Left kidney (tissue), 2 donors: ENCODE measurements around the gene ZNF581. TPM values are rescaled to one million over a fixed set of nuclear protein-coding genes. Genes with fewer than 3 reads are reported as not detected.

ENCODE experiments used
- DNase-seq: peaks from one replicate; pipeline ENCODE4 v3.0.0-alpha.2; 2013
- polyA plus RNA-seq: library from polyadenylated mRNA; unstranded; fragments of 120-200 nt; gene quantifications from one replicate; pipeline ENCODE4 v1.2.1, GENCODE V29; 2013; ENCODE audit not compliant: insufficient read length

ZNF581 gene
- polyA plus RNA-seq, 1 donor, result 20.7 TPM

DNA sequence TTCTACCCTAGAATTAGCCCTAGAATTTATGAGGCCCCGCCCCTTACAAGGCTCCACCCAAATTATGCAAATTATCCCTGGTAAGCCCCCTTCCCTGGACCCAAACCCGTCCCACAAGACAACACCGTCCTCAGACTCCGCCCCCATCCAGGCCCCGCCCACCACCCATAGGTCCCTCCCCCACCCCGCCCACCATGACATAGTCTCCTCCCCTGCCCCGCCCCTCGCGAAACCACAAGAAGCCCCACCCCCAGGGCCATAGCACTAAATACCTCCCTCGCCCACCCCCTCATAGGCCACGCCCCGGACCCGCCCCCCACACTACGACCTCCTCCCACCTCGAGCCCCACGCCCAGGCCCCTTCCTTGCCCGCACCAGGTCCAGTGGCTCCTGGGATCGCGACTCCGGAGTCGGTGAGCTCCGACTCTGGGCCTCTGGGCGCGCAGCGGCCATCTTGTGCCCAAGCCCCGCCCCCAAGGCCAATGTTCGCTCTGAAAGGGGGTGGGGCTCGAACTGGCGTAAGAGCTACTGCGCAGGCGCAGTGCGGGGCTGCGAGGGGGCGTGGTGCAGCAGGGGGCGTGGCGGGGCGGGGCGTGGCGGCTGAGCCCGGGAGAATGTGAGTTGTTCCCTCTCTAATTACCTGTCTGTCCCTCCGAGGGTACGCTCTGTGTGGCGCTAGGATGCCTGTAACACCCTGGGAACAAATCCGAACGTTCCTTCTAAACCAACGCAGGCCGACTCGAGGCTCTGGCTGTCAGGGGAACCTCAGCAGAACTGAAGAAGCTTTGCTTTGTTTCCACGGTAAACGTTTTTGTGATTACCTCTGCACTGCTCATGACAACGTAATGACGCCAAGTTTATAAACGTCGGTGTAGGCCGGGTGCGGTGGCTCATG lies 19.1 kb upstream of the ZNF581 start, which contains the start of gene ZNF784:
TSS of gene ZNF784 (minus strand) at position 458 of the 895 bp plus-strand sequence. CDS start at position 453, 5 bp downstream.
- peak; percentile 93 for DNase-seq

- DNase-seq, result no peak
These were observed 18.5 kb upstream of the ZNF581 start for GRCh38 chr19:55625004-55625326.

- DNase-seq, result no peak
These were observed 17.1 kb upstream of the ZNF581 start for GRCh38 chr19:55626350-55626749.

DNA sequence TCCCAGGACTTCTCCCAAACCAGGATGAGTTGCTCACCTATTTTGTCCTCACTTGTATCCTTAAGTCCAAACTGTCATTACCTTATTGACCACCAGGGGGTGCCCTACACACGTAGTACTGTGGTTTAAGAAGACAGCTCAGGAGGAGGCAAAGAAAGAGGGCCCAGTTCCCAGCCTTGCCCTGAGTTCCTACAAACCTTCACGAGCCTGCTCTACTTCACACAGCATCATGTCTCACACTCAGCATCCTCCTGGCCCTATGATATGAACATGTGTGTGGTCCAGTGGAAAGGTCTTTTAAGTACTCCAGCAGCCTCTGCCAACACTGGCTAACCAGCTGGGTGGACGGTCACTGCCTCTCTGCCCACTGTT lies 11.0 kb upstream of the ZNF581 start:
- peak; percentile 93 for DNase-seq

GRCh38 chr19:55633861-55634260 lies 9.6 kb upstream of the ZNF581 start:
- no peak for DNase-seq

GRCh38 chr19:55635334-55635717 lies 8.1 kb upstream of the ZNF581 start:
- no peak for DNase-seq

GRCh38 chr19:55635856-55636440 lies 7.5 kb upstream of the ZNF581 start:
- DNase-seq, result no peak

DNA sequence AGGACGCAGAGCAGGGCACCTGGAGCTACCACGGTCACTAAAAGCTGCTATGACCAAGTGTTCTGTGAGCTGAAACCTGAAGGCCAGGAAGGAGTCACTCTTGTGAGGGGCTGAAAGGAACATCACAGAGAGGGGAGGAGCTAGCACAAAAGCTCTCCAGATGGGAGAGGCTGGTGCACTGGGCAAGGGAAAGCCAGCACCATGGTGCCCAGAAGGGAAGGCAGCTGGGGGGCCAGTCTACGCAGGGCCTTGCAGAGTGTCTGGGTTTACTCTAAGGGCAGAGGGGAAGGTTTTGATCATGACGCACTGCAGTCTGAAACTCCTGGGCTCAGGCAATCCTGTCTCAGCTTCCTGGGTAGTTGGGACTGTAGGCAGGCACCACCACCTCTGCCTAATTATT lies 6.7 kb upstream of the ZNF581 start:
- DNase-seq, result no peak

DNA sequence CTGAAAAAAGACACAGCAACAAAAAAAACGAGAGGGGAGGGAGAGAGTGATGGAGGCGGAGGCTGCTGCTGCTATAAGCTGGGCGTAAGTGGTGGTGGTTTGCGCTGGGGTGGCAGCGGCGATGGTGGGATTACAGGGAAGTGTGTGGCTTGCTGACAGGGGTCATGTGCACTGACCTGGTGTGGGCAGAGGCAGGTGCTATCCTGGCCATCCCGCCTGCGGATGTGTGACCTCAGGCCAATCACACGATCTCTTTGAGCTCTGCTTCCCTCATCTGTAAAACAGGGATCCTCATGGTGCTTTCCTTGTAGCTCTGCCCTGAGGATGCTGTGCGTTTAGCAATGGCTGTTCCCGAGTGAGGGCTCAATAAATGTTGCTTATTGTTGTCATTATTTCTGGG lies 5.9 kb upstream of the ZNF581 start:
- DNase-seq, result no peak

GRCh38 chr19:55638864-55639359 lies 4.5 kb upstream of the ZNF581 start:
- DNase-seq, result no peak

DNA sequence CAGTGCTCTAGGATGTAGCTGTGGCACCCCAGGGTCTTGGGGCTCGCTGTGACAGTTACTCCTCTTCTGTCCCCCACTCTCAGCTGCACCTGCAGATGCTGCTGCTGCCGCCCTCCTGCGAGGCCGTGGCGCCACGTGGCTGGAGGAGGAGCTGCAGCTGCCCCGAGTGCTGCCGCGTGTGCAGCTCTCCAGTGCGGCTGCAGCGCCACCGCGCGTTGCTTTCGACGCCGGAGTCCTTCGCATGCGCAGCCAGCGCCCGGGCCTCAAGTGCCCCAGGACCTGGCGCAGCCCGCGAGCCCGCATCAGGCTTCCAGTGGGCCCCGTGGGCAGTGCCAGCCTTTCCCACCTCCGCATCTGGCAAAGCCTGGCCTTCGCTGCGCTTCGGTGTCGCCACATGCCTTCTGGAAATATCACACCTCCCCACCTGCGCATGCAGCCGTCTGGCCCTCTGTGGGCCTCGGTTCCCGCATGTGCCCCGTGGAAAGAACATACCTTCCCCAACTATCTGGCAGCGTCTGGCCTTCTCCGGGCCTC lies 3.3 kb upstream of the ZNF581 start:
- DNase-seq, result no peak

DNA sequence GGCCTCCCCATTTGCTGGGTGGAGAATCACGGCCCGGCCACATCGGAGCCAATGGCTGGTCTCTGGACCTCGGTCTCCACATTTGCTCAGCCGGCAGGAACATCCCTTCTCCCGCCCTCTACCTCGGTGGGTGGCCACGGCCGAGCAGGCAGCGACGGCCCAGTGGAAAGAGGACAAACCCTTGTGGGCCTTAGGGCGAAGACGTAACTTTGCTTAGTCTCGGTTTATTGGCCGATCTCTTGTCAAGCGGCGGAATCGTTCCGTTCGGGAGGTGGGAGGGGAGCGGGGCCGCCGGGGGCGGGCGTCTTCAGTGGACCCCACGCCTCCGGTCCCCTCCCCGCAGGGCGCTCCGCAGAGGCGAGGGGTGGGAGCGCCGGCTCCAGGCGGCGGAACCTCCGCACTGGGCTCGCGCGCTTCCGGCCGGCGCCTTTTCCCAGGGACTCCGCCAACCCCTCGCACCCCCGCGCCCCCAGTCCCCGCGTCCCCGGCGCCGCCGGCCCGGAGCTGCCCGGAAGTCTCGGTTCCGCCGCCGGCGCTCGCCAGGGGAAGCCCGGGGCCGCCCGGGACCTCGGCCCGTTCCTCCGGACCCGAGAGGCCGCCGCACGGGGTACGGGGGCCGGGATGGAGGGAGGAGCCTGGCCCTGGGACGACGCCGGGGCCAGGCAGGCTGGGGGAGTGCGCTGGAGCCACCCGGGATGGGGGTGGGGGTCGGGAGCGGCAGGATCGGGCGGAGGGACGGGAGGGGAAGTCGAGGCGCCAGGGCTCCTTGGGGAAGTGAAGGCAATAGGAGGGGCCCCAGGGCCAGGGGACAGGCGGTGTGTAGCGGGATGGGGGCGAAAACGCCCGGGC lies 2.6 kb upstream of the ZNF581 start, which contains the start of gene ZNF580:
TSS of gene ZNF580 (plus strand) at position 426 of the 849 bp plus-strand sequence. CDS start 1,507 bp downstream, outside the sequence.
- DNase-seq, result peak; percentile 59

DNA sequence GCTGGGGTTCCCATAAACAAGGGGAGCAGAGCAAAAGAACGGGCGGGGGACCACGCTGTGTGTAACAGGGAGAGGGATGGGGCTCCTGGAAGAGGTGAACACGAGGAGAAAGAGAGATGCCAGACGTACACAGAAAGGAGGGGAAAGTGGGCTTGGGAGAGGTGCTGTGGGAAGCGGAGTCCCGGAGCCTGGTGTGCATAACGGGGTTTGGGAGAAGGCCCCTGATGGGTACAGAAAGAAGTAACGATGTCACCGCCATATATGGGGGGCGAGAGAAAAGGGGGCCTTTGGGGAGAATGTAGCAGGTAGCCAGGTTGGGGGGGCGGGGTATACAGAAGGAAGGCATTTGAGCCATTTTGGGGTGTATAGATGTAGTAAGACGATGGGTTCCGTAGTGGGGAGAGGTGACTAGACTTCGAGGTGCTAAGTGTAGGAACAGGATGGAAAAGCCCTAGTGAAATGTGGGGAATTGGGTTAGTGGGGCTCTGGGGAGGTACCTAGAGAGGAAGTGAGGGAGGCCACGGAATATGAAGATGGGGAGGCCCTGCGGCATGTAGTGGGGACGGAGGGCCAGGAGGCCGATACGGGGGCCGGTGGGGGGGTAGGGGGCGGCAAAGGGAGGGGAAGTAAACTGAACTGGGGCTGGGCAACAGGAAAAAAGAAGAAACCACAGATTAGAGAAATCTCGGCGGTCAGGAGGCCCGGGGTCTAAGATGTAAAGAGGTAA lies 1.9 kb upstream of the ZNF581 start:
- DNase-seq, result no peak

GRCh38 chr19:55642153-55643002 lies 1.1 kb upstream of the ZNF581 start:
- no peak for DNase-seq

GRCh38 chr19:55643887-55644176 lies 383 bp downstream of the ZNF581 start:
- DNase-seq, result no peak

DNA sequence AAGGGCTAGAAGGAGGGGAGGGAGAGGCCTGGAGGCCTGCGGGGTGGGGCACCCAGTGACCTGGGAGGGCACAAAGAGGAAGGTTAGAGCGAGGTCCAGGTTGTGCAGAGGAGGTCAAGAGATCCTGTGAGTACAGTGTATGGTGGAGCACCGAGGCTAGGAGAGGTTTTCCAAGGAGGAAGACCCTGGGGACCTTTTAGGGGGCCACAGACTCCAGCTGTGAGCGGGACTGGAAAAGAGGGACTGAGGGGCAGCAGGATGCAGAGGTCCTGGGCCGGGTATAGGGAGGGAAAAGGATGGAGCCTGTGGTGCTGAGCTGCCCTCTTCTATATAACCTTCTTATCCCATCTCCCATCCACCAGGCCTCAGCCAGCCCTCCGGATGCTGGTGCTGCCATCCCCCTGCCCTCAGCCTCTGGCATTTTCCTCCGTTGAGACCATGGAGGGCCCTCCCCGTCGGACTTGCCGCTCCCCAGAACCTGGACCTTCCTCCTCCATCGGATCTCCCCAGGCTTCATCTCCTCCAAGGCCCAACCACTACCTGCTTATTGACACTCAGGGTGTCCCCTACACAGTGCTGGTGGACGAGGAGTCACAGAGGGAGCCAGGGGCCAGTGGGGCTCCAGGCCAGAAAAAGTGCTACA lies 863 bp downstream of the ZNF581 start:
- DNase-seq, result no peak

DNA sequence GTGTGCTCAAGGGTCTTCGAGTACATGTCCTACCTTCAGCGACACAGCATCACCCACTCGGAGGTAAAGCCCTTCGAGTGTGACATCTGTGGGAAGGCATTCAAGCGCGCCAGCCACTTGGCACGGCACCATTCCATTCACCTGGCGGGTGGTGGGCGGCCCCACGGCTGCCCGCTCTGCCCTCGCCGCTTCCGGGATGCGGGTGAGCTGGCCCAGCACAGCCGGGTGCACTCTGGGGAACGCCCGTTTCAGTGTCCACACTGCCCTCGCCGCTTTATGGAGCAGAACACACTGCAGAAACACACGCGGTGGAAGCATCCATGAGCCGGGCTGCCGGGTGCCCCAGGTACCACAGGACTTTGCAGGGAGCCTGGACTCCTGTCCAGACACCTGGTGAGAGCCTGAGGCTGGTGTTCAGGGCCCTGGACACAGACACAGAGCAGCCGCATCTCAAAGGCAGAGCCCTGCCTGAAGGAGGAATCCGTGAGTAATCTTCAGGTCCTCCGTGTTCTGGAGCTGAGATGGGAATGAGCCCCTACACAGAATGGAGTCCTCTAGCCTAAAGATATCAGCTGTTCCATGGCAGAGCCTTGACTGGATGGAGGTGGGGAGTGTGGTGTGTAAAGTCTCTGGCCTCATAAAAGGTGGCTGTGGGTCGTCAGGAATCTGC lies 1.5 kb downstream of the ZNF581 start:
- DNase-seq, result no peak

DNA sequence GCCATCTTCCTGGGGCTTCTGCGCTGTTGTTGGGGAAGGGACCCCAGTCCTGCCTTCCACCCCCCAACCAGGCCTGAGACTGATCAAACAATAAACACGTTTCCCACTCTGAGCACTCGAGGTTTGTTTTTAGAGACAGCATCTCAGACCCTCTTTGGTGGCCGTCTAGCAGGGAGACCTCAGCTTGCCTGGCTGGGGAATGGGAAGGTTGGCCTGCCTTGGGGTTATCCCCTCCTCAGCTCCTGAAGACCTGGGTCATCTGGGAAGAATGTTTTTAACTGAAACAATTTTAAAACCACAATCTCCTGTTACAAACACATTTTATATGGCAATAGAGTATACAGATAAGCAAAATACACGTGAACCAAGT lies 2.0 kb downstream of the ZNF581 start:
- DNase-seq, result no peak

DNA sequence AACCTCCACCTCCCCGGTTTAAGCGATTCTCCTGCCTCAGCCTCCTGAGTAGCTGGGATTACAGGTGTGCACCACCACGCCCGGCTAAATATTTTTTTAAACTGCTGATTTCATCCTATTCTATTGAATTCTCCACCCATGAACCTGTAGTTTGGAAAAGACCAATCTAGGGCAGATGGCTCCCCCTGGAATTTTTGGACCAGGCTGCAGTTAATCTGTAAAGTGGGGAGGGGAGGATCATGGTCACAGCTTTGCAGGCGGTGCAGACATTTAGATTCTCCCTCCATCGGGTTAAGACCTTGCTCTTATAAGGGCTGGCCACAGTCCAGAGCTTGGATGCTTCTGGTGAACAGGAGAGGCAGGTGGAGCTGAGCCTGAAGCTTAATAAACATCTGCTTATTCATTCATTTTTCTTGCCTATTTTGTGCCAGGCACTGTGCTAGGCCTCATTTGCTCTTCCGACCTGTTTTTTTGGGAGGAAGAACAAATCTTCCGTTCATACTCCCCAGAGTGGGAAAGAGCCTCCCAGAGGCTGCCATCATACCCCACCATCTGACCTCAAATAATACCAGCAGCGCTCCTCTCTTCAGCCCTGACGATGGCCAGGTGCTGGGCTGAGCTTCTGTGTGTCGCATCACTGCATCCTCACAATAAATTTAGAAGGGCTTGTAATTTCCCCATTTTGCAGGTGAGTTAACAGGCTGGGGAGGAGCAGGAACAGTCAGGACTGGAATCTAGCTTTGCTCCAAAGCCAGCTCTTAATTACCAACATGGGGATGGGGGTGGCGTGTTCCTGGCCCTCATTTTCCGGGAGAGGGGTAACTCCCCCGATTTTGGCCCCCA lies 3.7 kb downstream of the ZNF581 start:
- DNase-seq, result no peak
